ENCODE measurements around the gene TGFB3.
"Not testable (repeated sequence)": the region's sequence is repeated elsewhere in the genome, so short reads cannot be mapped to it uniquely, and the experiment has no call there.

Gene TGFB3

DNA sequence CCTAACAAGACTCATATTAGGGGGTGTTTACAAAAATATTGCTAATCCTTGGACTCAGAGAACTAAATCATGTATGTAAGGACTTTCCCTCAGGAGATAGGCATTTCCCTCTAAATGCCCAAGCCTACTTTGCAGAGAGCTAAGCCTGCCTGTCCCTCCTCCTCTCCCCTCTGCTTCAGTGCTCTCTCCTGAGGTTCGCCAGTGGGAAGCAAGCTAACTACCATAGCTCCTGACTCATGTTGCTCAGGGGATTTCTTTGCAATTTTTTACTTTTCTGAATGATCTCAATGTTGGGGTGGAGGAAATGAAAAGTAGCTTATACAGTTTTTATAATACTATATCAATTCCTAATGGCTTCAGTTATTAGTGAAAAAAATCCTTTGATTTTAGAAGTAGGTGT is 33.4 kb upstream of the TGFB3 start:
- POLR2A ChIA-PET: no interaction called here
- no peak for DNase-seq (ENCODE audit: low read depth, low spot score)
- TF ChIP-seq, protein P1, sequence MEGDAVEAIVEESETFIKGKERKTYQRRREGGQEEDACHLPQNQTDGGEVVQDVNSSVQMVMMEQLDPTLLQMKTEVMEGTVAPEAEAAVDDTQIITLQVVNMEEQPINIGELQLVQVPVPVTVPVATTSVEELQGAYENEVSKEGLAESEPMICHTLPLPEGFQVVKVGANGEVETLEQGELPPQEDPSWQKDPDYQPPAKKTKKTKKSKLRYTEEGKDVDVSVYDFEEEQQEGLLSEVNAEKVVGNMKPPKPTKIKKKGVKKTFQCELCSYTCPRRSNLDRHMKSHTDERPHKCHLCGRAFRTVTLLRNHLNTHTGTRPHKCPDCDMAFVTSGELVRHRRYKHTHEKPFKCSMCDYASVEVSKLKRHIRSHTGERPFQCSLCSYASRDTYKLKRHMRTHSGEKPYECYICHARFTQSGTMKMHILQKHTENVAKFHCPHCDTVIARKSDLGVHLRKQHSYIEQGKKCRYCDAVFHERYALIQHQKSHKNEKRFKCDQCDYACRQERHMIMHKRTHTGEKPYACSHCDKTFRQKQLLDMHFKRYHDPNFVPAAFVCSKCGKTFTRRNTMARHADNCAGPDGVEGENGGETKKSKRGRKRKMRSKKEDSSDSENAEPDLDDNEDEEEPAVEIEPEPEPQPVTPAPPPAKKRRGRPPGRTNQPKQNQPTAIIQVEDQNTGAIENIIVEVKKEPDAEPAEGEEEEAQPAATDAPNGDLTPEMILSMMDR (IDR thresholded peaks at IDR 0.05; ENCODE audit: insufficient read depth, low read length, missing control alignments): no peak
- H3K4me3 ChIP-seq (ENCODE audit: low read depth, low read length): no peak overlapping the region
- CTCF ChIA-PET: interaction anchor here (1.5 kb wide), 1 partner anchor 36 kb away, joined by 3 read pairs; no protein-coding TSS in a partner anchor

DNA sequence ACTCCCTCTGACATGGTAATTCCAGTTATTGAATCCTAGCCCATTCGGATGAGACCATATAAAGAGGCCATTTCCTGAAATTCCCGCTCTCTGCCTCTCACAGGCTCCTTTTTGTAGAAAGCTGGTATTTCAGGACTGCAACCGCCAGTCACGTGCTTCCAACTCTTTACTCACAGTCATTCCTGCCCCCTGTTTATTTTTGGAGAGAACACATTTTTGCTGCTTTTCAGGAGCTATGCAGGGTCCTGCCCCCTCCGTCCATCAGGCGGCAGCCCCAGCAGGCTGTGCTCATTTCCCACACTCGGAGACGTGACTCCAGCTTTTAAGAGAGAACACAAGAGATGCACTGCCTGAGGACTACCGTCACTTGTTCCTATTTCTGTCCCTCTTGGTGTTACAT is 30.6 kb upstream of the TGFB3 start:
- TF ChIP-seq, protein P1 (IDR thresholded peaks at IDR 0.05; ENCODE audit: insufficient read depth, low read length, missing control alignments): no peak
- POLR2A ChIA-PET: no interaction called here

DNA sequence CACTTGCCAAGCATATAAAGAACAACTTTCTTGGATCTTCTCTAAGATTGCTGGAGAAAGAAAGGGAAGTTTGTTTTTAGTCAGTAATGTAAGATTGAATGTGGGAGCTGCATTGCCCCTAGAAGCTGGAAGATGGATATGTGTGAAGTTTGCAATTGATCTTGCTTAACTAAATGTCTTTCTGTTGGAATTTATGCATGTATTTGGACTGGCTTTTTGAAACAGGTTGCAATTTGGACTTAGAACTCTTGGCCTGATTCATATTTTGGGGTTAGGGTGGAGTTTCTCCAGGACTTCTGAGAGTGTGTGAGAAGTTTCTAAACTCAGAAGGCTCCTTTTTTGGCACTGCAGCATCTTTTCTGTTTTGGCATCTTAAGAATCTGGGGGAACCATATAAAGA is 30.1 kb upstream of the TGFB3 start:
- TF ChIP-seq, protein P1 (IDR thresholded peaks at IDR 0.05; ENCODE audit: insufficient read depth, low read length, missing control alignments): no peak
- no peak for DNase-seq (ENCODE audit: low read depth, low spot score)
- CTCF ChIA-PET: interaction anchor here (1.4 to 2.6 kb wide), 4 partner anchors 29 to 434 kb away, joined by 3 to 15 read pairs (median 5); no protein-coding TSS in a partner anchor
- POLR2A ChIA-PET: no interaction called here
- H3K4me3 ChIP-seq (ENCODE audit: low read depth, low read length): no peak overlapping the region

More for the DNA sequence above, 30.6 kb upstream of the TGFB3 start:
- no peak for DNase-seq (ENCODE audit: low read depth, low spot score)
- H3K4me3 ChIP-seq (ENCODE audit: low read depth, low read length): no peak overlapping the region
- CTCF ChIA-PET: interaction anchor here (1.4 to 2.6 kb wide), 4 partner anchors 30 to 435 kb away, joined by 3 to 15 read pairs (median 5); no protein-coding TSS in a partner anchor

DNA sequence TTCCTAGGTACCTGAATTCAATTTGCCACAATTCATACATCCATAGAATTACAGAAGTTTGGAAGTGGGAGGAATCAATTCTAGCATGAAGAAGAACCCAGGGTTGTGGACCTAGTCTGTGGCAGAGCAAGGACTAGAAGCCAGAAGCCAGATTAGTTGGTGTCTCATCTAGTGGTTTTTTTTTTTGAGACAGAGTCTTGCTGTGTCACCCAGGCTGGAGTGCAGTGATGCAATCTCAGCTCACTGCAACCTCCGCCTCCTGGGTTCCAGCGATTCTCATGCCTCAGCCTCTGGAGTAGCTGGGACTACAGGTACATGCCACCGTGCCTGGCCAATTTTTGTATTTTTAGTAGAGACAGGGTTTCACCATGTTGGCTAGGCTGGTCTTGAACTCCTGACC is 27.8 kb upstream of the TGFB3 start:
- DNase-seq (ENCODE audit: low read depth, low spot score); H3K4me3 ChIP-seq (ENCODE audit: low read depth, low read length); POLR2A ChIA-PET: not testable (repeated sequence)
- CTCF ChIA-PET: interaction anchor here (0.6 to 5.3 kb wide), 3 partner anchors 41 to 637 kb away, joined by 3 to 26 read pairs (median 3); no protein-coding TSS in a partner anchor

DNA sequence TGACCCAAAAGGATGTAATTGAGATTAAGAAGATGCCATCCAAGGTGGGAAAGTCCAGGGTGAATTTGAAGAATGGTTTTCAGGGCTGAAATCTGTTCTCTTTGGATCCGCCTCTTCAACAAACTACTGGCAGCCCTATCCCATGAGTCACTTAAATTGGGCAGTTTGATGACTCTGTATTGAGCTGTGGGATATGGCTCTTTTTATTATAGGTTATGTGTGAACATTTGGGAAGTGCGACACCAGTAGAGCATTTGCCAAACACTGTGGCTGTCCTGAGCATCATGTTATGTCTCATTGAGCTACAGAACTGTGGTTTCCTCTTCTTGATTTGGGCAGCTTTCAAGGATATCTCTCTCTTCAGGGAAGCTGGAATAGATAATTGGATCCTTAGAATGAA is 26.1 kb upstream of the TGFB3 start:
- CTCF ChIA-PET: interaction anchor here (1.1 to 5.3 kb wide), 4 partner anchors 11 to 298 kb away, joined by 3 to 26 read pairs (median 4); no protein-coding TSS in a partner anchor
- POLR2A ChIA-PET: no interaction called here
- no peak overlapping the region for H3K4me3 ChIP-seq (ENCODE audit: low read depth, low read length)
- TF ChIP-seq, protein P1 (IDR thresholded peaks at IDR 0.05; ENCODE audit: insufficient read depth, low read length, missing control alignments): no peak
- DNase-seq (ENCODE audit: low read depth, low spot score): no peak

DNA sequence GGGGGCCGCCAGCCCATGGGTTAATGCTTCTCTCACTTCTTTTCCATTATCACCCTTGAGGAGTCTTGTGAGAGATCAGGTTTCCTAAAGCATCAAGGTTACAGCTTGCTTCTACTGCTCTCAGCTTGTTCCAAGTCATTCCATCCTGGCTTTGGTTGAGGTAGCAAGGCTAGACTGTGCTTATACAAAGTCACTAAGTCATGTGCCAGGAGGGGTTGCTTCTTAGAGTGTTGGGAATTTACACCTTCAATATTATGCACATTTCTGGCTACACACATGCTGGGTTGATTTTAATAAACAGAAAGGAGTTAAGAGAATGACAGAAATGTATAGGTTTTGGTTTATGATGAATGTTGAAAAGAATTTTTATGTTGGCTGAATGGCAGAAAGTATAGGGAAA is 25.6 kb upstream of the TGFB3 start:
- ChIA-PET POLR2A (no interaction called here), CTCF (interaction anchor here (0.9 to 5.3 kb wide), 3 partner anchors 11 to 380 kb away, joined by 3 to 26 read pairs (median 4); no protein-coding TSS in a partner anchor)
- H3K4me3 ChIP-seq (ENCODE audit: low read depth, low read length): no peak overlapping the region
- TF ChIP-seq, protein P1 (IDR thresholded peaks at IDR 0.05; ENCODE audit: insufficient read depth, low read length, missing control alignments): no peak
- DNase-seq (ENCODE audit: low read depth, low spot score): no peak

DNA sequence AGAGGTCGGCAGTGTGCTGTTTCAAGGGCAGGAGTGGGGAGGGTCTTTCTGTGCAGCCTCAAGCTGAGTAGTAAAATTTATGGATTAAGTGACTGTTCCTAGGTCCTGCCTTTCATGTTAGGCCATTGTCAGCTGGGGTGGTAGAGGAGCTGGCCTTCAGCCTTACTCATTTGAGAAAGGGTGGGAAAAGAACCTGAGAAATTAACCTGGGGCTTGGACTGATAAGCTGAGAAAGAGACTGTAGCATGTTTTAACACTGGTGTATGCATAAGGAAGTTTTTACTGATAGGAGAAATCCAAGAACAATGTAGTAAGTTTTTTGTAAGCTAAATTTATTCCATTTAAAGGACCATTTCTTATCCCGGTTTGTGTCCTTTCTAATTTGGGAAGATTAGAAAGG is 24.5 kb upstream of the TGFB3 start:
- ChIA-PET POLR2A (no interaction called here), CTCF (interaction anchor here (0.9 to 5.3 kb wide), 3 partner anchors 12 to 297 kb away, joined by 3 to 26 read pairs (median 3); no protein-coding TSS in a partner anchor)
- TF ChIP-seq, protein P1 (IDR thresholded peaks at IDR 0.05; ENCODE audit: insufficient read depth, low read length, missing control alignments): no peak
- no peak for DNase-seq (ENCODE audit: low read depth, low spot score)
- no peak overlapping the region for H3K4me3 ChIP-seq (ENCODE audit: low read depth, low read length)

Measured in AG04449 (cell line).